Heart left ventricle (tissue), 16 donors: ENCODE data around the gene ACCSL. TPM values are rescaled to one million over a fixed set of nuclear protein-coding genes. Genes with fewer than 3 reads are reported as not detected.
A peak's percentile ranks its signal among the peaks of the same experiment; 100 is the strongest.

Experiments used
- ATAC-seq, 4 donors: fragments of 200-7000 bp; cut with Tn5 transposase; one replicate each; pipeline ENCODE4 v1.9.1; 2020 to 2022; ENCODE audit warnings: moderate library complexity in 4 of 4, mild to moderate bottlenecking in 3 of 4, moderate number of reproducible peaks in 1 of 4
- DNase-seq, 5 donors: peaks; one replicate each; pipeline ENCODE4 v3.0.0-alpha.2; 2020
- H3K27ac ChIP-seq, 12 donors: fragments of 200-600 bp; sonication (generic) in 4 of 12; one replicate each; pipeline versions ENCODE4 v1.5.0 to v1.8.0; 2016 to 2022; ENCODE audit warnings: mild to moderate bottlenecking in 2 of 12
- H3K27me3 ChIP-seq, 9 donors: fragments of 200-600 bp; sonication (generic) in 2 of 9; one replicate each; pipeline versions ENCODE4 v1.5.1 to v1.8.0; 2016 to 2022; ENCODE audit warnings: mild to moderate bottlenecking in 3 of 9
- H3K36me3 ChIP-seq, 9 donors: fragments of 200-600 bp; sonication (generic) in 2 of 9; one replicate each; pipeline versions ENCODE4 v1.5.0 to v1.8.0; 2018 to 2022; ENCODE audit warnings: mild to moderate bottlenecking in 2 of 9
- H3K4me1 ChIP-seq, 12 donors: fragments of 200-600 bp; sonication (generic) in 4 of 12; one replicate each; pipeline versions ENCODE4 v1.5.0 to v1.8.0; 2016 to 2022; ENCODE audit warnings: mild to moderate bottlenecking in 3 of 12
- H3K4me3 ChIP-seq, 12 donors: fragments of 200-600 bp; sonication (generic) in 4 of 12; one replicate each; pipeline versions ENCODE4 v1.5.0 to v1.8.0; 2017 to 2022; ENCODE audit warnings: mild to moderate bottlenecking in 9 of 12, moderate library complexity in 4 of 12
- H3K9me3 ChIP-seq, 12 donors: fragments of 200-600 bp; sonication (generic) in 4 of 12; one replicate each; pipeline versions ENCODE4 v1.5.0 to v1.8.0; 2016 to 2022; ENCODE audit warnings: mild to moderate bottlenecking in 1 of 12
- POLR2A ChIP-seq, 2 donors: fragments of 450-650 bp; IDR thresholded peaks; one replicate each; pipeline ENCODE4 v1.6.1; 2017; ENCODE audit warnings: antibody characterized with exemption in 2 of 2, mild to moderate bottlenecking in 2 of 2, moderate library complexity in 2 of 2
- WGBS, 4 donors: extraction: QIAGEN DNeasy Blood & Tissue Kit in 2 of 4; methylation state at CpG; one replicate each; pipeline versions ENCODE4 v1.1.5 to v1.1.7; 2013 to 2018; 5-methylcytosine and 5-hydroxymethylcytosine counted together
- intact Hi-C, 10 donors: fragments of 100-400 bp; cut with DNase I; formaldehyde crosslinking; loops; one replicate each; pipeline versions ENCODE4 v1.11.1 to v1.14.2; 2022
- polyA plus RNA-seq, 2 donors: library from polyadenylated mRNA; stranded (reverse); fragments of 200-250 nt; gene quantifications; one replicate each; pipeline ENCODE4 v1.2.3, GENCODE V29; 2013
- total RNA-seq, 9 donors: library from RNA; depleted of rRNA in 2 of 9; stranded (reverse); fragments of >200 nt in 2 of 9; fragmentation: NEBNext Ultra II Directional in 3 of 9; extraction: Animal tissue kit (Norgen Biotek cat#: 25700) in 3 of 9; gene quantifications; one replicate each; pipeline versions ENCODE4 v1.1.0 to v1.2.4, GENCODE V29; 2016 to 2023
- TF ChIP-seq, protein P1 (sequence below), 12 donors: fragments of 200-600 bp; sonication (generic) in 4 of 12; IDR thresholded peaks; one replicate each; pipeline versions ENCODE4 v1.5.0 to v1.8.0; 2018 to 2022; ENCODE audit warnings: antibody characterized with exemption in 12 of 12, mild to moderate bottlenecking in 5 of 12
- donor health status: ischemic (EF 13 %, LVEDD 7.1; RV severe dilation, severe dysfunction).
- donor health status: healthy with polysubstance abuse.
- donor health status: DM: no; HTN: yes; CAD: no.
- donor health status: DM: no; HTN: no; CAD: no.
- donor health status: ischemic (EF 25% LVEDD 6.9; RV normal size, moderate dysfunction).
- donor health status: ischemic (EF 25% LVEDD 5.7; RV mildly dilated, moderate dysfunction).
- donor health status: healthy.
- donor health status: DM: yes; HTN: yes; CAD: no.
- donor health status: ischemic (EF 35%, LVEDD 5.7; RV mildly dilated, moderate dysfunction).
- donor health status: nonischemic (EF 11% LVEDD 7.7; RV severe dilation, severe dysfunction).
- donor health status: DM: yes; HTN: yes; CAD: no.
- donor health status: PGD.
- donor health status: ischemic (EF 29% LVEDD 5.4; RV normal size, mild dysfunction).
- donor health status: nonischemic (EF 23%, LVEDD 6.1; RV moderate dilation, normal function).

ACCSL gene
- total and polyA plus RNA-seq, 11 donors, result not detected

- peaks cover 0 to 73% (median 33%) of the 10 kb centered on the region in 9 donors for H3K36me3 ChIP-seq
- intact Hi-C loops, result no loop called here
These were observed 25.2 kb downstream of the ACCSL start for GRCh38 chr11:44072757-44073658.

DNA sequence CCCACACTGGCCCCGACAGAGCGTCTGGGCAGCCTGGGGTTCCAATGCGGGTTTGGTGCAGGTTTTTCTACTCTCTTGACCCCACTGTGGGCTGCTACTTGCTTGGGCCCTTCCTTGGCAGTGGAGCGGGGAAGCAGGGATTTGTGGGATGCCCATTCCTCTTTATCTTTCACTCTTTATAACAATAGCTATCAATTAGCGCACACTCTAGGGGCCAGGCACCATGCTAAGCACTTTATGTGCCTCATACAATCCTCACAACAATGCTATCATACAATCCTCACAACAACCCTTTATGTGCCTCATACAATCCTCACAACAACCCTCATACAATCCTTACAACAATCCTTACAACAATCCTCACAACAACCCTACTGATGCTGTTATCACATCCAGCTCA lies 31.0 kb downstream of the ACCSL start:
- TF ChIP-seq, protein P1, sequence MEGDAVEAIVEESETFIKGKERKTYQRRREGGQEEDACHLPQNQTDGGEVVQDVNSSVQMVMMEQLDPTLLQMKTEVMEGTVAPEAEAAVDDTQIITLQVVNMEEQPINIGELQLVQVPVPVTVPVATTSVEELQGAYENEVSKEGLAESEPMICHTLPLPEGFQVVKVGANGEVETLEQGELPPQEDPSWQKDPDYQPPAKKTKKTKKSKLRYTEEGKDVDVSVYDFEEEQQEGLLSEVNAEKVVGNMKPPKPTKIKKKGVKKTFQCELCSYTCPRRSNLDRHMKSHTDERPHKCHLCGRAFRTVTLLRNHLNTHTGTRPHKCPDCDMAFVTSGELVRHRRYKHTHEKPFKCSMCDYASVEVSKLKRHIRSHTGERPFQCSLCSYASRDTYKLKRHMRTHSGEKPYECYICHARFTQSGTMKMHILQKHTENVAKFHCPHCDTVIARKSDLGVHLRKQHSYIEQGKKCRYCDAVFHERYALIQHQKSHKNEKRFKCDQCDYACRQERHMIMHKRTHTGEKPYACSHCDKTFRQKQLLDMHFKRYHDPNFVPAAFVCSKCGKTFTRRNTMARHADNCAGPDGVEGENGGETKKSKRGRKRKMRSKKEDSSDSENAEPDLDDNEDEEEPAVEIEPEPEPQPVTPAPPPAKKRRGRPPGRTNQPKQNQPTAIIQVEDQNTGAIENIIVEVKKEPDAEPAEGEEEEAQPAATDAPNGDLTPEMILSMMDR (IDR thresholded peaks at IDR 0.05), result no peak
- no peak for TF ChIP-seq POLR2A (IDR thresholded peaks at IDR 0.05)
- no peak for DNase-seq
- ATAC-seq, result no peak
- H3K9me3 ChIP-seq, result no peaks in the 10 kb centered on the region
- H3K4me1 ChIP-seq, result no peaks in the 10 kb centered on the region
- H3K27ac ChIP-seq, result no peak overlapping the region
- H3K4me3 ChIP-seq, result no peak overlapping the region
- intact Hi-C loops, result no loop called here
- 89 to 98% (median 97%) methylated on average over 5 of the region's 5 CpGs for WGBS, 4 donors
- peaks cover 0 to 59% (median 40%) of the 10 kb centered on the region in 9 donors for H3K36me3 ChIP-seq
- no peaks in the 10 kb centered on the region for H3K27me3 ChIP-seq

More at GRCh38 chr11:44072757-44073658, 25.2 kb downstream of the ACCSL start:
- DNase-seq, result no peak
- H3K27me3 ChIP-seq, result no peaks in the 10 kb centered on the region
- H3K4me3 ChIP-seq, result no peak overlapping the region
- TF ChIP-seq, protein P1 (IDR thresholded peaks at IDR 0.05), result no peak
- no peak for TF ChIP-seq POLR2A (IDR thresholded peaks at IDR 0.05)
- 93 to 97% (median 96%) methylated on average over 8 of the region's 8 CpGs for WGBS, 4 donors
- no peaks in the 10 kb centered on the region for H3K9me3 ChIP-seq
- ATAC-seq, result no peak
- H3K4me1 ChIP-seq, result peaks cover 0 to 4% (median 0%) of the 10 kb centered on the region in 12 donors
- H3K27ac ChIP-seq, result no peak overlapping the region

GRCh38 chr11:44079376-44079775 lies 31.6 kb downstream of the ACCSL start:
- H3K4me1 ChIP-seq, result no peaks in the 10 kb centered on the region
- no peaks in the 10 kb centered on the region for H3K9me3 ChIP-seq
- peak in 1 of 5 donors; percentile 33 for DNase-seq
- TF ChIP-seq, protein P1 (IDR thresholded peaks at IDR 0.05), result no peak
- TF ChIP-seq POLR2A (IDR thresholded peaks at IDR 0.05), result no peak
- no peak overlapping the region for H3K27ac ChIP-seq
- ATAC-seq, result peak in 1 of 4 donors; percentile 12
- H3K36me3 ChIP-seq, result peaks cover 0 to 55% (median 40%) of the 10 kb centered on the region in 9 donors
- H3K27me3 ChIP-seq, result no peaks in the 10 kb centered on the region
- no peak overlapping the region for H3K4me3 ChIP-seq
- WGBS, 4 donors, result 93 to 95% (median 94%) methylated on average over 5 to 6 of the region's 6 CpGs
- intact Hi-C loops, result no loop called here

GRCh38 chr11:44080951-44081350 lies 33.2 kb downstream of the ACCSL start:
- Histone ChIP-seq H3K4me3 (no peak overlapping the region), H3K36me3 (peaks cover 0 to 41% (median 27%) of the 10 kb centered on the region in 9 donors), H3K27ac (no peak overlapping the region), H3K4me1 (no peaks in the 10 kb centered on the region), H3K9me3 (no peaks in the 10 kb centered on the region), H3K27me3 (no peaks in the 10 kb centered on the region)
- DNase-seq (no peak), ATAC-seq (no peak)
- intact Hi-C loops, result no loop called here
- TF ChIP-seq, protein P1 (IDR thresholded peaks at IDR 0.05), result no peak
- TF ChIP-seq POLR2A (IDR thresholded peaks at IDR 0.05), result no peak
- 89 to 99% (median 95%) methylated on average over 9 of the region's 9 CpGs for WGBS, 4 donors
